Cerebellar nuclear complex (tissue), 1 donor: ENCODE data around the gene RPL7A.
"Not testable (repeated sequence)": the region's sequence is repeated elsewhere in the genome, so short reads cannot be mapped to it uniquely, and the experiment has no call there.

Source experiments
- DNase-seq, 2 experiments: peaks; one replicate each; lab custom pipeline; 2025; lab: John Stamatoyannopoulos, UW

RPL7A gene

GRCh38 chr9:133368249-133368881 is 20.3 kb downstream of the RPL7A start:
- no peak for DNase-seq

DNA sequence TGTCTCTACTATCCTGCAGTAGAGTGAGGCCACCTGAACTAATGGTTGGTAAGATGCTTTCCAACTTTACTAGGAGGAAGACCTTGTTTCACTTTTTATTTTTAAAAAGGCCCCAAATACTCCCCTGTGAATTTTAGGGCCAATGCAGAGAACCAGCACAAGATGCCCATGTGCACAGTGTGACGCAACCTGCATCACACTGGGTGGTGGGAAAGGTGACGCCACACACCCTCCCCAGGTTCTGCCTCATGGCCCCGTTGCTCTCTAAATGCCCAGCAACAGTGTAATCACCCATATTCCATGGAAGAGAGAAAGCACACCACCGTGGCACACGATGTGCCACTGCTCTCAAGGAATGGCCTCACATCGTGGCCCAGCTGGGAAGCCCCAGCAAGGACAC is 21.4 kb downstream of the RPL7A start:
- DNase-seq: no peak

- DNase-seq: no peak
These were observed 21.9 kb downstream of the RPL7A start for GRCh38 chr9:133369933-133370332.

DNA sequence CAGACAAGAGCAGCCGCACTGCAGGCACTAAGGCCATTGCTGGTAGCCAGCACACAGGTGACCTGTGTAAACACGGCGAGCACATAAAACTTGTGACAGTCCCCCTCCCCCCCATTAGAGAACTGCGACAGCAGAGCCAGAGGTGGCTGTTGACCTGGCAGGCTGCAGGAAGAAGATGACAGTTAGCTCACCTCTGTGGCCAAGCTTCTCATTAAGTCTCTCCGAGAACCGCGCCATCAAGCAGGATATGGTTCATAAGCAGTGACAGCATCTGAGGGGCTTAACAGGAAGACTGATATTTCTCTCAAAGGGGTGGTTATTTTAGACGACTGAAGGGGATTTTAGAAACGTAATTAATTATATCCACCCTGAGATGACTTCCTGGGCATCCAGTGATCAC is 22.7 kb downstream of the RPL7A start:
- DNase-seq: no peak

- no peak for DNase-seq
These were observed 23.3 kb downstream of the RPL7A start for GRCh38 chr9:133371261-133371711.

DNA sequence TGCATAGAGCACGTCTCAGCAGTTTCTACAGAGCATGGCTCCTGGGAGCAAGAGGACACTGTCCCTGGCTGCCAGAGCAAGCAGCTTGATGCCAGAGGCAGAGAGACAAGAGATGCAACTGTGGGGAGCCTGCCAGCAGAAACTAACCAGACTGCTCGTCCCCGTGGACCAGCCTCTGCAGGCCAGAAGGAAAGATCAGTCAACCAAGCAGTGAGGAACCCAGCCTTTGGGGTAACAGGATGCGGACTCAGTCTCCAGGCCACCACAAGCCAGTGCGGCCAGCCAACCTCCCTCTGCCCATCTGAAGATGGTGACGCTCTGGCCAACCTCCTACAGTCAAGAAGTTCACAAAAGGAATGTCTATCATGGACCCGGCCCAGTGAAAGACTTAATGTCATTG is 24.1 kb downstream of the RPL7A start:
- no peak for DNase-seq

- no peak for DNase-seq
These were observed 26.6 kb downstream of the RPL7A start for GRCh38 chr9:133374612-133375115.

DNA sequence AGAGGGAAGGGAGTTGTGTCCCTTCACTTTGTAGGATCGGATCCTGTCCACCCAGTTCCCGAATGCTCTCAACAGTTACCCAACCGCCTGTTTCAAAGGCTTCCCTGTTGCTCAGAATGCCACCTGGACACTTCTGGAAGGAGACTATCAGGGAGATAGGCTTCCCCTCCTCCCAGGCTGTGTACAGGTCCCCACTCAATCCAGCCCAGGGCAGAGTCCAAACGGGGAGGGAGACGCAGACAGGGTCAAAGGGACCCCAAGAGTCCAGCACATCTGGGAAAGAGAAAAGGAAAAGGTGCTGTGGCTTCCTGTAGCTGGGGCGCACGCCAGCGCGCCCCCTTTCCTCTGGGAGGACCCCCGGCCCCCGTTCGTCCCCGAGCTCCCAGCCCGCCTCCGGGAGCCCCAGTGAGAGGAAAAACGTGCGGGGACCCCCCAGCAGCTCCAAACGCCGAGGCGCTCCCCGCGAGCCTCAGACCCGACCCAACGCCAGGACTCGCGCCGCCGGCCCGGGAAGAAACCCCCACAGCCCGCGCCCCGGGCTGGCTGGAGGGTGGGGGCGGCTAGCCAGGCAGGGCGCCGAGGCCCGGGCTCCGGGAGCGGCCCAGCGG is 27.2 kb downstream of the RPL7A start:
- no peak for DNase-seq

- peak; percentile 42 to 62 for DNase-seq
These were observed 28.0 kb downstream of the RPL7A start, which contains the start of the genes STKLD1 and SURF4 for GRCh38 chr9:133375724-133376654. TSS of gene STKLD1 (plus strand) at chr9:133376366. CDS start at chr9:133376474, 108 bp downstream. TSS of gene SURF4 (minus strand) at chr9:133376060. CDS start at chr9:133375969, 91 bp downstream.

GRCh38 chr9:133377280-133377679 is 29.3 kb downstream of the RPL7A start:
- not testable (repeated sequence) for DNase-seq

- no peak for DNase-seq
These were observed 29.8 kb downstream of the RPL7A start for GRCh38 chr9:133377721-133378216.

DNA sequence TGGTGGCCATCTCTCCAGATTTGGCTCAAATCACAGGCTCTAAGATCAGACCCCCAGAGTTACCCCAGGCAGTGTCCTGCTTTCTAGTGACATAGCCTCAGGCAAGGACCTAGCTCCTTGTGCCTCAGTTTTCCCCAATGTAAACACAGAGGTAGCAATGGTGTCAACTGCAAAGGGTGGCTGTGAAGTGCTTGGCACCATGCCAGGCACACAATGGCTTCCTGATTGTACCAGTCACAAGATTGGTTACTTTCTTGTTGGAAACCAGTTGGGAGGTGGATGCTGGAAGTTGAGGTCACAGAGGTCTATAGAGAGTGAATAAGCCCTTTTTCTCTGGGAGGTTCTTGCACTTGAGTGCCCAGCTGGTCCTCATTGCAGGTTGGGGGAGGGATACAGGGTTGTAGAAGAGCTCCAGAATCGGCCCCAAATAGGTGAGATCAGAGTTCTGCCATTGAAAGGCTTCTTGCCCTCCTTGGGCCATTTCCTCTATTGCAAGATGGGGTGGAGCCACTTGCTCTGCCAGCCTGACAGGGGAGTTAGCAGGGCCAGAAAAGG is 30.5 kb downstream of the RPL7A start:
- DNase-seq: no peak

GRCh38 chr9:133379153-133380086 is 31.4 kb downstream of the RPL7A start:
- no peak for DNase-seq

DNA sequence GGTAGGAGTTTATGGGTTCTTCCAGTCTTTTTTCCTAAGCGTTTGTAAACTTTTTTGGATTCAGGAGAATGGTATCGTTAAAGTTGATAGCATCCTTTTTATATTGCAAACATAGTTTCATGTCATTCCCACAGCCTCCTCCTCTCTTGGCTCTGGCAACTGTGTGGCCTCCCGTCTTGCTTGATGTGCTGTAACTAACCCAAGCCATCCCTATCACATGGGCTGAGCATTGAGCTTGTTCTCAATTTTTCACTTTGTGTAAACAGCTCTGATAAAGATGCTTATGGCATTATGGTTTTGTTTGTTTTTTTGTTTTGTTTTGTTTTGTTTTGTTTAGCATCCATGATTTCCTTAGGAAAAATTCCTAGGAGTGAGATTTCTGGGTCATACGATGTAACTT is 32.7 kb downstream of the RPL7A start:
- no peak for DNase-seq

- no peak for DNase-seq
These were observed 34.6 kb downstream of the RPL7A start for GRCh38 chr9:133382507-133383141.

GRCh38 chr9:133383438-133383837 is 35.4 kb downstream of the RPL7A start:
- no peak for DNase-seq

- no peak for DNase-seq
These were observed 36.8 kb downstream of the RPL7A start for GRCh38 chr9:133384736-133385321.

GRCh38 chr9:133385452-133385851 is 37.4 kb downstream of the RPL7A start:
- no peak for DNase-seq

GRCh38 chr9:133386338-133386737 is 38.3 kb downstream of the RPL7A start:
- no peak for DNase-seq

- no peak for DNase-seq
These were observed 39.7 kb downstream of the RPL7A start for GRCh38 chr9:133387680-133388079.
